Neuron (in vitro differentiated cells): ENCODE data around the gene ACTMAP.
A peak's percentile ranks its signal among the peaks of the same experiment; 100 is the strongest.

ENCODE experiments used
- H2AFZ ChIP-seq: one replicate; pipeline ENCODE4 v1.6.1; 2013; ENCODE audit warnings: low read depth, mild to moderate bottlenecking, inconsistent platforms, low read length, moderate library complexity
- H3K27me3 ChIP-seq: one replicate; pipeline ENCODE4 v1.6.1; 2013; ENCODE audit warnings: low read length; ENCODE audit not compliant: insufficient read depth
- H3K36me3 ChIP-seq: one replicate; pipeline ENCODE4 v1.6.1; 2013; ENCODE audit warnings: low read length; ENCODE audit not compliant: insufficient read depth
- H3K4me1 ChIP-seq: one replicate; pipeline ENCODE4 v1.6.1; 2013; ENCODE audit warnings: low read length; ENCODE audit not compliant: insufficient read depth
- H3K4me3 ChIP-seq: 2 replicates; pipeline ENCODE4 v1.5.1; 2013; ENCODE audit warnings: mild to moderate bottlenecking, low read length, moderate library complexity
- H3K9me3 ChIP-seq: one replicate; pipeline ENCODE4 v1.6.1; 2013; ENCODE audit warnings: low read length

The ACTMAP gene

DNA sequence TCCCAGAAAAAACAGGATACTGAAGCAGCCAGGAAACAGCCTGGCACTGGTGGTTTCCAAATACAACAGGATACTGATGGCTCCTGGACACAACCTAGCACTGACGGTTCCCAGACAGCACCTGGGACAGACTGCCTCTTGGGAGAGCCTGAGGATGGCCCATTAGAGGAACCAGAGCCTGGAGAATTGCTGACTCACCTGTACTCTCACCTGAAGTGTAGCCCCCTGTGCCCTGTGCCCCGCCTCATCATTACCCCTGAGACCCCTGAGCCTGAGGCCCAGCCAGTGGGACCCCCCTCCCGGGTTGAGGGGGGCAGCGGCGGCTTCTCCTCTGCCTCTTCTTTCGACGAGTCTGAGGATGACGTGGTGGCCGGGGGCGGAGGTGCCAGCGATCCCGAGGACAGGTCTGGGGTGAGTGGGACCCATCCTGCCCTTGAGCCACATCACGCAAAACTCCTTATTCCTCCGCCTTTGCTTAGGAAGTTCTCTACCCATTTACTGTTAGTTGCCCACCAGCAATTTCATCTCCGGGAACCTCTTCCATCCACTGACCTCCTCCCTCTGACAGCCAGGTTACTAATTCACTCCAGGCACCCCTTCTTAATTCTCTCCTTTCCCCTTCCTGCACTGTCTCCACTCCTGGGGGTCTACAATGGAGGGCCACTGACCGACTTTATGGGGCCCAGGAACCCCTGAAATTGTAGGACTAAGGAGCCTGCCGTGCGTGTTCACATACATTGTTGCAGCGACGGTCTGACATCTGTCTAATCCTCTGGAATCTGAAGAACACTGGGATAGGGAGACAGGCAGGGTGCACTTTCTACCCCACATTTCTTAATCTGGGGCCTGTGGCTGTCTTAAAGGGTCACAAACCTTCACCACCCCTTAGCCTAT is 32.1 kb downstream of the ACTMAP start:
- Histone ChIP-seq H3K27me3 (no peaks in the 10 kb centered on the region), H2AFZ (no peak overlapping the region), H3K36me3 (no peaks in the 10 kb centered on the region), H3K4me1 (peaks cover 43% of the 10 kb centered on the region), H3K4me3 (peak overlapping the region; percentile 83), H3K9me3 (no peaks in the 10 kb centered on the region)

DNA sequence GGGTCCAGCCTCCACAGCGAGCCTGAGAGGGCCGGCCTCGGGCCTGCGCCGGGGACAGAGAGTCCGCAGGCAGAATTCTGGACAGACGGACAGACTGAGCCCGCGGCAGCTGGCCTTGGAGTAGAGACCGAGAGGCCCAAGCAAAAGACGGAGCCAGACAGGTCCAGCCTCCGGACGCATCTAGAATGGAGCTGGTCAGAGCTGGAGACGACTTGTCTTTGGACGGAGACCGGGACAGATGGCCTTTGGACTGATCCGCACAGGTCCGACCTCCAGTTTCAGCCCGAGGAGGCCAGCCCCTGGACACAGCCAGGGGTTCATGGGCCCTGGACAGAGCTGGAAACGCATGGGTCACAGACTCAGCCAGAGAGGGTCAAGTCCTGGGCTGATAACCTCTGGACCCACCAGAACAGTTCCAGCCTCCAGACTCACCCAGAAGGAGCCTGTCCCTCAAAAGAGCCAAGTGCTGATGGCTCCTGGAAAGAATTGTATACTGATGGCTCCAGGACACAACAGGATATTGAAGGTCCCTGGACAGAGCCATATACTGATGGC is 32.9 kb downstream of the ACTMAP start:
- H3K36me3 ChIP-seq = peaks cover 4% of the 10 kb centered on the region
- H3K4me3 ChIP-seq = peak overlapping the region; percentile 83
- no peaks in the 10 kb centered on the region for H3K27me3 ChIP-seq
- H3K9me3 ChIP-seq = no peaks in the 10 kb centered on the region
- H2AFZ ChIP-seq = no peak overlapping the region
- peaks cover 43% of the 10 kb centered on the region for H3K4me1 ChIP-seq

- H3K4me3 ChIP-seq = peak within 1 kb of the TSS; percentile 83
- no peaks in the 10 kb centered on the region for H3K9me3 ChIP-seq
- no peaks in the 10 kb centered on the region for H3K27me3 ChIP-seq
- peaks cover 4% of the 10 kb centered on the region for H3K36me3 ChIP-seq
- H3K4me1 ChIP-seq = peaks cover 43% of the 10 kb centered on the region
- peak within 1 kb of the TSS; percentile 55 for H2AFZ ChIP-seq
Observed at GRCh38 chr19:40716482-40717324, 33.6 kb downstream of the ACTMAP start, which contains the start of the genes COQ8B and ITPKC. TSS of gene COQ8B (minus strand) at chr19:40716886. CDS start at chr19:40714632, 2,254 bp downstream. TSS of gene ITPKC (plus strand) at chr19:40717112. CDS start at chr19:40717136, 24 bp downstream.

- H2AFZ ChIP-seq = peak overlapping the region; percentile 55
- H3K36me3 ChIP-seq = peaks cover 4% of the 10 kb centered on the region
- H3K4me1 ChIP-seq = peaks cover 43% of the 10 kb centered on the region
- H3K27me3 ChIP-seq = no peaks in the 10 kb centered on the region
- no peaks in the 10 kb centered on the region for H3K9me3 ChIP-seq
- H3K4me3 ChIP-seq = peak overlapping the region; percentile 83
Observed at GRCh38 chr19:40716031-40716481, 34.2 kb downstream of the ACTMAP start.

DNA sequence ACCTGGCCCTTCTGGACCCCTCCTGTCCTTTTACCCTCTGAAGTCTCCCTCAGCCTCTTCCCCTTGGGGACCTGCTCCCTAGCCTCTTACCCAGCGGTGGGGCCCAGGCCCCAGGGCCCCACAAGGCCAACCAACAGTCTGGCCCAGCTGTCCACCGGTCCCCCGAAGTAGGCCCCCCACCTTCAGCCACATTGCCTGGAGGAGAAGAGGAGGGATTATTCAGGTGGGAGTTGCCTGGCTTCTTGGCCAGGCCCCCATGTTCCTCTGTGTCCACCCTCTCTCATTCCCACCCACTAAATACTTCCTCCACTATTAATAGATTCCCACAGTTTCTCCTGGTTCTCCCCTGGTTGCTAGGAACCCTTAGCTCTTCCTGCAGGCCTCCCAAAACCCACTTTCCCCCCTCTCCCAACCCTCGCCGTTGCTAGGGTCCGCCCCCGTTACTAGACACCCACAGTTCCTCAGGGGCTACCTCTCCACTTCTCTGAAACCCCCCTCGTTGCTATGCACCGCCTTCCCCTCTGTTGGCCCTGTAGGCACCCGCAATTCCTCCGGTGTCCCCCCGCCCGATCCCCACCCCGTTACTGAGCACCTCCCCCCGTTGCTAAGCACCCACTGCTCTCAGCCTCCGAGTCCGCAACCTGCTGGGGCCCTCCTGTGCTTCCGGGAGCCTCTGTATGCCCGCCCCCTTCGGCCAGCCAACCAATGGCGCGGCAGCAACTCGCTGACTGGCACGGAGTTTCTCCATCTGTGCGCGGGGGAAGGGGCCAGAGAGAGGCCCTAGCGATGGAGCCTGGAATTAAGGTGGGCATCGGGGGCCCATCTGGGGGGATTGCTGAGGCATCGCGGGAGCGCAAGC is 35.6 kb downstream of the ACTMAP start:
- no peaks in the 10 kb centered on the region for H3K27me3 ChIP-seq
- H2AFZ ChIP-seq = peak overlapping the region; percentile 0
- H3K4me1 ChIP-seq = peaks cover 41% of the 10 kb centered on the region
- H3K4me3 ChIP-seq = peak overlapping the region; percentile 83
- H3K36me3 ChIP-seq = peaks cover 14% of the 10 kb centered on the region
- H3K9me3 ChIP-seq = no peaks in the 10 kb centered on the region

DNA sequence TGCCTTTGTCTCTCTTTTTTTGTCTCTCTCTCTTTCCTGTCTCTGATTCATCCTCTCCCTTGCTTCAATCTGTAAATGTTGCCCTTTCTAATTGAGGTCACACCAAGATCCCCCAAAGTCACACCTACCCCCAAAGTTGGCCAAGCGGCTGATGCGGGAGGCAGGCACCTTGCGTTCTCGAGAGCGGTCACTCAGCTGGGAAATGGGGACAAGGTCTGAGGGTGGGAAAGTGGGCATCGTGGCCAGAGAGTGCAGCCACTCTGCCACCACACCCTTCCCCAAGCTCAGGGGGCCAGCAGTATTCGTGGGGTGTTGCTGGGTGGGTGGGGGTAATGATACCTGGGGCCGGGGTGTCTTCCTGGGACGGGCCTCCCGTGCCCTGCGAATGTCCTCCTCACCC is 36.3 kb downstream of the ACTMAP start:
- Histone ChIP-seq H3K27me3 (no peaks in the 10 kb centered on the region), H2AFZ (no peak overlapping the region), H3K4me1 (peaks cover 34% of the 10 kb centered on the region), H3K4me3 (no peak overlapping the region), H3K36me3 (peaks cover 19% of the 10 kb centered on the region), H3K9me3 (no peaks in the 10 kb centered on the region)

DNA sequence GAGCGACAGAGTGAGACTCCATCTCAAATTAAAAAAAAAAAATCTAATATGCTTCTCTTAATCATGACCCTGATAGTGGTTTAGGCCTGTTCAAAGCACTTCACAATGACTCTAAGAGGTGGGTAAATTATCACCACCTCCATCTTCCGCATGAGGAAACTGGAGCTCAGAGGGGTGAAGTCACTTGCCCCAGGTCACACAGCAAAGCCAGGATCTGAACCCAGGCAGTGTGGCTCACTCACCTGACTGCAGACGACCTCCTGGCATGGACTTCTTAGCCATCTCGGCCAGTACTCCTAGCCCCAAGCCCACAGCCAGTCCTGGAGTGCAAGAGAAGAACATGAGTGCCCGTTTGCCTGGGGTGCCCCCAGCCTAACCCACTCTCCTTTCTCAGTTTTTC is 40.5 kb downstream of the ACTMAP start:
- Histone ChIP-seq H3K36me3 (peaks cover 44% of the 10 kb centered on the region), H3K27me3 (no peaks in the 10 kb centered on the region), H3K4me1 (peaks cover 6% of the 10 kb centered on the region), H3K4me3 (no peak overlapping the region), H2AFZ (no peak overlapping the region), H3K9me3 (no peaks in the 10 kb centered on the region)

- Histone ChIP-seq H2AFZ (no peak overlapping the region), H3K27me3 (no peaks in the 10 kb centered on the region), H3K4me3 (no peak overlapping the region), H3K36me3 (peaks cover 59% of the 10 kb centered on the region), H3K4me1 (no peaks in the 10 kb centered on the region), H3K9me3 (no peaks in the 10 kb centered on the region)
Observed at GRCh38 chr19:40707615-40708014, 42.7 kb downstream of the ACTMAP start.

DNA sequence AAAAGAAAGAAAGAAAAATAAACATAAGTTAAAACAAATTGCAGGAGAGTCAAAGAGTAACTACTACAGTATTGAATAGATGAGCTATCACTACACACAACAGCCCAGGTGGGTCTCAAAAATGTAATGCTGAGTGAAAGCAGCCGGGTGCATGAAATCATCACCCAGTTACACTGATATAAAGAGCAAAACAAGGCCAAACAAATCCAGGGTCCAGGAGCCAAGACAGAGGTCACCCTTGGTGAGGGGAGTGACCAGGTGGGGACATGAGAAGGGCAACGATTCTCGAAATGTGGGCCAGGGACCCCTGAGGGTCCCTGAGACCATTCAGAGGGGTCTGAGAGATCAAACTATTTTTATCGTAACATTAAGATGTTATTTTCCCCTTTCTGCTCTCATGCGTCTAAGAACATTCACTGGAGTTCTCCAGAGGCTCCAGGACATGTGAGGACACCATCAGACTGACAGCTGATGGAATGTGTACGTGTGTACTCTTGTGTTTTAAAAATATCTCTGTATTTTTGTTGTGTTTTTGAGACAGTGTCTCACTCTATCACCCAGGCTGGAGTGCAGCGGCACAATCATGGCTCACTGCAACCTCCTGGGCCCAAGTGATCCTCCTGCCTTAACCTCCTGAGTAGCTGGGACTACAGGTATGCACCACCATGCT is 44.2 kb downstream of the ACTMAP start:
- Histone ChIP-seq H3K4me3 (no peak overlapping the region), H2AFZ (no peak overlapping the region), H3K4me1 (no peaks in the 10 kb centered on the region), H3K36me3 (peaks cover 70% of the 10 kb centered on the region), H3K27me3 (no peaks in the 10 kb centered on the region), H3K9me3 (no peaks in the 10 kb centered on the region)

DNA sequence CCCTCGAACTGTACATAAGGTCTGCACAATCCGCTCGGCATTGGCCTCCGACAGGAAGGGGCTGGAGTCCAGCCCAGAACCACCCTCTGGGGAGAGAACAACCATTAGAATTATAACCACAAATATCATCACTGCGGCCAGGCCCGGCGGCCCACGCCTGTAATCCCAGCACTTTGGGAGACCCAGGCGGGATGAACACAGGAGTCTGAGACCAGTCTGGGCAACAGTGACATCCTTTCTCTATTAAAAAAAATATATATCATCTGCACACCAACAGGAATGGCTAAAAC is 45.0 kb downstream of the ACTMAP start:
- no peak overlapping the region for H3K4me3 ChIP-seq
- H2AFZ ChIP-seq = no peak overlapping the region
- H3K27me3 ChIP-seq = no peaks in the 10 kb centered on the region
- no peaks in the 10 kb centered on the region for H3K9me3 ChIP-seq
- H3K4me1 ChIP-seq = no peaks in the 10 kb centered on the region
- H3K36me3 ChIP-seq = peaks cover 72% of the 10 kb centered on the region

- no peaks in the 10 kb centered on the region for H3K9me3 ChIP-seq
- no peaks in the 10 kb centered on the region for H3K4me1 ChIP-seq
- H2AFZ ChIP-seq = no peak overlapping the region
- H3K27me3 ChIP-seq = no peaks in the 10 kb centered on the region
- peaks cover 73% of the 10 kb centered on the region for H3K36me3 ChIP-seq
- H3K4me3 ChIP-seq = no peak overlapping the region
Observed at GRCh38 chr19:40704491-40705361, 45.6 kb downstream of the ACTMAP start.
